ENCODE results near the gene SPRR2D. TPM values are rescaled to one million over a fixed set of nuclear protein-coding genes. Genes with fewer than 3 reads are reported as not detected.

Gene SPRR2D
- total RNA-seq = not detected

DNA sequence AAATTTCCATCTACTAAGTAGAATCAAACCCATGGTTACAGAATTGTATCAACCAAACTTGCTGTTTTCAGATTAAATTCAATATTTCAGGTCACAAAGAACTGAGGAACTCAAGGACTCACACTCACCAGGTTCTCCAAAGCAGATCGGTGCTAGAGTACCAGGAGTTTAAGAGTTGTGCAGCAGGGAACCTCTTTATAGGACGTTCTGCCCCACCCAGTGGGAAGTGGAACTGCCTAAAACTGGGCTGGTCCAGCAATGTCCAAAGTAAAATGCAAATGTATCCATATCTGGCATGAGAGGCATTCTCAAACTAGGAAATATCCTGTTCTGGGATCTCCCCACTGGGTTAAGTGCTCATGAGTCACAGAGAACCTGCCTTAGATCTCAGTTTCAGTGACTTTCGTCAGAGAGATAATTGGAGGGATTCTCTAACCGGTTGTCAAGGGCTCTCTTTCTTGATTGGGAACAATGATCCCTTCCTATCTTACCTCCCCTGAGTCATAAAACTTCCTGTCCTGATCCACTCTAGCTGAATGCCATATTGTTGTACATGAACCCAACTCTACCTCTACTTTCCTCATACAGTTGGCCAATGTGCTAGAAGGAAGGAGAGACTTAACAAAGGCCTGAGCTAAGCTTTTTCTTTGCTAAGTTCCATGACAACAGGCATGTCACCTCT lies at the start of gene SPRR2D:
Gene SPRR2D (minus strand): TSS at position 171 of the 682 bp plus-strand sequence. CDS start 774 bp downstream, outside the sequence.

DNA sequence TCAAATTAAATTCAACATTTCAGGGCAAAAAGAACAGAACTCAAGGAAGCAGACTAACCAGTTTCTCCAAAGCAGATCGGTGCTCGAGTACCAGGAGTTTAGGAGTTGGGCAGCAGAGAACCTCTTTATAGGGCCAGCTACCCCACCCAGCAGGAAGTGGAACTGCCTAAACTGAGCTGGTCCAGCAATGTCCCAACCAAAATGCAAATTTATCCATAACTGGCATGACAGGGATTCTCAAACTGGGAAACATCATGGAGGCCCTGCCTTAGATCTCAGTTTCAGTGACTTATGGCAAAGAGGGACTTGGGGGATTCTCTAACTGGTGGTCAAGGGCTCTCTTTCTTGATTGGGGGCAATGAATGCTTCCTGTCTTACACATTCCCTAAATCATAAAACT lies 30.6 kb upstream of the SPRR2D start, which contains the start of gene SPRR2B:
Gene SPRR2B (minus strand): TSS at position 101 of the 400 bp plus-strand sequence. CDS start 772 bp downstream, outside the sequence.

DNA sequence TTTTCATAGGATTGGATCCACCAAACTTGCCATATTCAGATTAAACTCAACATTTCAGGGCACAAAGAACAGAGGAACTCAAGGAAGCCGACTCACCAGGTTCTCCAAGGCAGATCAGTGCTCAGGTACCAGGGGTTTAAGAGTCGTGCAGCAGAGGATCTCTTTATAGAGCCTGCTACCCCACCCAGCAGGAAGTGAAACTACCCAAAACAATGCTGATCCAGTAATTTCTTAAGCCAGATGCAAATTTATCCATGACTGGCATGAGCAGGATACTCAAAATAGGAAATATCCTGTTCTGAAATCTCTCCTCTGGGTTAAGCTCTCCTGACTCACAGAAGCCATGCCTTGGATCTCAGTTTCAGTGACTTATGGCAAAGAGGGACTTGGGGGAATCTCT lies 16.5 kb upstream of the SPRR2D start, which contains the start of gene SPRR2A:
Gene SPRR2A (minus strand): TSS at position 138 of the 400 bp plus-strand sequence. CDS start 777 bp downstream, outside the sequence.

DNA sequence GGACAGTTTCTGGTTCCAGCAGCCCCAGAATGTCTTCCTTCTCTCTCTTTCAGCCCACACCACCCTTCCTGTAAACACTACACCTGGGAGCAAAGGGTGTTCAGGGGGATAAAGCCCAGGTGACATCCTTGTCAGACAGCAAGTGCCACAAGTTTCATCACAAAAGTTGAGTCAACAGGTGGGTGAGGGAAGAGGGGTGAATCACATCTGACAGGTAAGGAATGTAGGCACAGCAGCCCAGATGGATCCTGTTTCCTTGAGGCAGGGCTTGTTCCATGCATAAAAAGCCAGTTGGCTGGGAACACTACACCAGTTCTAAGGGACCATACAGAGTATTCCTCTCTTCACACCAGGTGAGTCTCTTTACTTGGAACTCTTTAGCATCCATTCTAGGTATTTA lies 10.0 kb downstream of the SPRR2D start, which contains the start of gene SPRR1B:
Gene SPRR1B (plus strand): TSS at position 309 of the 400 bp plus-strand sequence. CDS start 1,143 bp downstream, outside the sequence.

DNA sequence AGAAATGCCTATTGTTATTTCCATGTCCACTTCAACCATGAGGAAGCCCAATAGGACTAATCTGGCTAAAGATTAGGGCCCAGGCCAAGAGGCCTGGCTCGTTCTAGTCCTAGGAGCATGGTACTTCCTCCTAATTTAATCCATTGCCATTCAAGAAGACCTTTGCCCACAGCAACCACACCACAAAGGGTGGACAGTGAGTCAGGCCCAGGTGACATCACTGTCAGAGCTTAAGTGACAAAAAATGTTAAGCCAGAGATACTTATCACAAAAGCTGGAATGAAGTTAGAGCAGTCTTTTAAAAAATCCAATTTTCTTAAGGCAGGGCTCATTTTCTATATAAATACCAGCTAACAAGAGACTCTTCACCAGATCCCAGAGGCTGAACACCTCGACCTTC lies 39.5 kb downstream of the SPRR2D start, which contains the start of gene SPRR3:
Gene SPRR3 (plus strand): TSS at position 368 of the 400 bp plus-strand sequence. CDS start 1,272 bp downstream, outside the sequence.

Small RNAs within 50 kb of the gene (small RNA-seq; reads per million reads assigned to genes)
- gene AL356867.1 (ENCODE audit: low replicate concordance) = not detected
- gene RF00322 (ENCODE audit: low replicate concordance) = not detected

Other genes with a start within 250 kb of the SPRR2D start
- gene LCE1D, start 244.4 kb downstream of the SPRR2D start, total RNA-seq = not detected
- gene LCE1C, start 234.5 kb downstream of the SPRR2D start, total RNA-seq = not detected
- not detected for gene LCE1B, start 229.1 kb downstream of the SPRR2D start, total RNA-seq
- not detected for gene LCE1A, start 213.6 kb downstream of the SPRR2D start, total RNA-seq
- gene LCE6A, start 198.3 kb downstream of the SPRR2D start, total RNA-seq = not detected
- not detected for gene LCE7A, start 181.1 kb downstream of the SPRR2D start, total RNA-seq
- gene SMCP, start 162.8 kb downstream of the SPRR2D start, total RNA-seq = not detected
- not detected for gene IVL, start 132.6 kb downstream of the SPRR2D start, total RNA-seq
- not detected for gene SPRR5, start 93.9 kb downstream of the SPRR2D start, total RNA-seq
- gene SPRR4, start 70.5 kb downstream of the SPRR2D start, total RNA-seq = not detected
- gene SPRR1A, start 57.0 kb downstream of the SPRR2D start, total RNA-seq = not detected
- not detected for gene SPRR3, start 39.4 kb downstream of the SPRR2D start, total RNA-seq
- gene SPRR1B, start 9.9 kb downstream of the SPRR2D start, total RNA-seq = not detected
- gene SPRR2A, start 16.4 kb upstream of the SPRR2D start, total RNA-seq = not detected
- not detected for gene SPRR2B, start 30.5 kb upstream of the SPRR2D start, total RNA-seq
- not detected for gene SPRR2E, start 53.4 kb upstream of the SPRR2D start, total RNA-seq
- gene SPRR2F, start 72.4 kb upstream of the SPRR2D start, total RNA-seq = not detected
- gene SPRR2G, start 109.8 kb upstream of the SPRR2D start, total RNA-seq = not detected
- gene LELP1, start 162.3 kb upstream of the SPRR2D start, total RNA-seq = not detected
- gene PRR9, start 176.5 kb upstream of the SPRR2D start, total RNA-seq = not detected
- not detected for gene LORICRIN, start 218.6 kb upstream of the SPRR2D start, total RNA-seq